GM19025 (cell line): Measurements from ENCODE around the gene RHBDF1.
"Not testable (repeated sequence)": the region's sequence is repeated elsewhere in the genome, so short reads cannot be mapped to it uniquely, and the experiment has no call there.

Source experiments
- ATAC-seq: cut with Tn5 transposase; IDR thresholded peaks from one replicate; pipeline ENCODE4 v1.9.1; 2021; ENCODE audit warnings: mild to moderate bottlenecking, low read depth, moderate library complexity; ENCODE audit not compliant: unreplicated experiment

RHBDF1 gene

DNA sequence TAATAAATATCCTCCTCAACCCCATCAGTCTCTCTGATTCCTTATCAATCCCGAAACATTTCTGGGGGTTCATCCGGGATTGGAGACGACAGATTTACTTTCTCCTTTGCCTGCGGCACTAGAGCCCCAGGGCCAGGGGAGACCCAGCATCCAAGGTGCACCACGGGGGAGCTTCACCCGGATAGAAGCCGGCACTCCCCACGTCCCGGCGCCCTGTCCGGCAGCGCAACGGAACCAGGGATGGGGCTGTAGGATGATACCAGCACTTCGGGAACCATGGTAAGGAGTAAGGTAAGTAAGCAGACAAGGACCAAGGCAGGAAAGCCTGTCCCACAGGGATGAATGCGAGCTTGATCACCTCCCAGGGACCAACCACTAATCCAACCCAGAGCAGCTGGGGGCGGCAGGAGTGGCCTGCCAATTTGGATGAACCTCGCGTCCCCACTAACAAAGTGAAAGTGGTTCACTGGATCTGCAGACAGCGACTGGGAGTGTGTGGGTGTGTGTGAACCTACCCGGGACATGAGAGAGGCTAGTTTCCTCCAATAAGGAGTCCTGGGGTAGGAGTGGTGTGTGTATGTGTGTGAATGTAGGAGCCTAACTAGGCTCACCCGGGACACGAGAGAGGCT, 30.9 kb downstream of the RHBDF1 start:
- ATAC-seq = no peak

- ATAC-seq = peak; percentile 44
Observed at GRCh38 chr16:38941-39892, 33.2 kb downstream of the RHBDF1 start.

- not testable (repeated sequence) for ATAC-seq
Observed at GRCh38 chr16:38206-38605, 34.2 kb downstream of the RHBDF1 start.

- ATAC-seq = no peak
Observed at GRCh38 chr16:37511-37910, 34.9 kb downstream of the RHBDF1 start.

DNA sequence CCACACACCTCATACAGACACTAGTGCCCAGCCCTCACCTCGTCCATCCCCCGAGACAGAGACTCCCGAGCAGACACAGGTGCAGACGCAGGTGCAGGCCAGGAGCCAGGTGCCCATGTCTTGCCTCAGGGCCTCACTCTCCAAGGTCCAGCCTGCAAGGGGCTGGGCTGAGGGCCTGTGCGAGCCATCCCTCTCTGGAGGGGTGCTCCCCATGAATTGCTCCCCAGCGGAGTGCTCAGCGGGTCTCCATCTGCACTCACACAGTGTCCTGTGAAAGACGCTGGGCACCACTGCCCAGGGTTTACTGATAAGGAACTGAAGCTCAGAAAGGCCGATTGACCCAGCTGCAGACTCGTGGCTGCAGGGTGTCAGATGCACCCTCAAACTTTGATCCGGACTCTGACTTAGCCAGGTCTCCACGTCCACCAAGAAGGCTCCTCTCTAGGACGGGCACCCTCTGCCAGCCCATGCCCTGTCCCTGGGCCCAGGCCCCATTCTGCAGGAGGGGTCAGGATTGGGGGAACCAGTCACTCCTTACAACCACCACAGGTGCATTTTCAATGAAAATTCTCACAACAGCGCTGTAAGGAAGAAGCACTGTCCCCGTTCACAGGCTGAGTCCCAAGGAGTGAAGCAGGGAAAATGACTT, 36.0 kb downstream of the RHBDF1 start:
- no peak for ATAC-seq

DNA sequence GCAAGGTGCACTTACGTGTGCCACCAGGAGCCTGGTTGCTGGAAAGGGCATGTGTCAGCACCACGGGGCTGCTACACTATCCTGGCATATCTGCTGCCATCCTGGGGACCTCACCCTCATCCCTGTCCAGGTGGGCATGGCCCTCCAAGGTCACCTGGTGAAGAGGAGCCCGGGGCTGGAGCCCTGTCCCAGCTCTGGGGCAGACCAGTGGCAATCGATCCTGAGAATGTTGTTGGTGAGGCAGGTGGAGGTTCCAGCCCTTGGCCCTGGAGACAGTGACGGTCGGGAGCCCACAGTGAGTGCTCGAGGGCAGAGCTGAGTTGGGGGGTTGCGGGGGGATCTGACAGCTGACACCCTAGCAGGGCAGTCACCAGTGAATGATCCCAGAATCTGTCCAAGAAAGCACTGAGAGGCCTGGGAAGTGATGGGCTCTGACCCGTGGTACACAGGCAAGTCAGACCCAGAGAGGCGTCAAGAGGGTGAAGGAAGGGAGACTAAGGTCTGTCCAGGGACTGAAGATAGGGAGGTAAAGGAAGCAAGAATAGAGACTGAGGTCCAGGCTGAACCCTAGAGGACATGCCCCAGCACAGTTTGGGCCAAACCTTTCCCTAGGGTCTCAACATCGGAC, 36.6 kb downstream of the RHBDF1 start:
- no peak for ATAC-seq

GRCh38 chr16:35011-35677, 37.3 kb downstream of the RHBDF1 start:
- no peak for ATAC-seq

DNA sequence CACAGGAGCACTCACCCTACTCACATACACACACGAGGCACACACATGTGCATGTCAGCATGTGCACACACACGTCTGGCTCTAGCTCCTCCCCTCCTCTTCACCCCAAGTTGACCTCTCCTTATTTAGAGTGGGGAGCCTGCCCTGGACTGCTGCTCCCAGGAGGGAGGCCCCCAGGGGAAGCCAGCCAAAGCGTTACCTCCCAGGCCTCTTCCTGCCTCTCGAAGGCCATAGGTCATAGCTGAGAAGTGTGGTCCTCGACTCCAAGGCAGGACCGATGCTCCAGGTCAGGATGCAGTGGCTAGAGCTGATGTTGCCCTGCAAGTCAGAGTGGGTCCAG, 37.8 kb downstream of the RHBDF1 start:
- ATAC-seq = no peak

GRCh38 chr16:33877-34647, 38.4 kb downstream of the RHBDF1 start:
- no peak for ATAC-seq

- not testable (repeated sequence) for ATAC-seq
Observed at GRCh38 chr16:33154-33876, 39.1 kb downstream of the RHBDF1 start.

GRCh38 chr16:30627-31026, 41.8 kb downstream of the RHBDF1 start:
- ATAC-seq = not testable (repeated sequence)

DNA sequence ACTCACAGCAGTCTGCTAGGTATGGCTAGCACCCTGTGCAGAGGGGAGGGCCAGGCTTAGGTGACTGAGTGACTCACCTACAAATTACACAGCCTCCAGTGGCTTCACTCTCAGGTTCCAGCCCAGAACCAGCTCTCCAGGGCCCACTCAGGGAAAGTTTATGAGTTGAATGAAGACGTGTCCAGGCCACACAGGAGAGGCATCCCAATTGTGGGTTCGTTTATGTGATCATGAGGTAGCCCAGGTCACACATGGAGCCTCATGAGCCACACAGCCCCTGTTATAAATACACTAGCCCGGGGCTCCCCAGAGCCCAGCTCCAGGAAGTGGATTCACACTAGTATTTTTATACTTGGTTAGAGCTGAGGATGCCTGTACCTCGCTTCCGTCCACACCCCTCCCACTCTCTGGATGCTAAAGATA, 46.5 kb downstream of the RHBDF1 start:
- not testable (repeated sequence) for ATAC-seq

GRCh38 chr16:24151-24550, 48.3 kb downstream of the RHBDF1 start:
- ATAC-seq = not testable (repeated sequence)

DNA sequence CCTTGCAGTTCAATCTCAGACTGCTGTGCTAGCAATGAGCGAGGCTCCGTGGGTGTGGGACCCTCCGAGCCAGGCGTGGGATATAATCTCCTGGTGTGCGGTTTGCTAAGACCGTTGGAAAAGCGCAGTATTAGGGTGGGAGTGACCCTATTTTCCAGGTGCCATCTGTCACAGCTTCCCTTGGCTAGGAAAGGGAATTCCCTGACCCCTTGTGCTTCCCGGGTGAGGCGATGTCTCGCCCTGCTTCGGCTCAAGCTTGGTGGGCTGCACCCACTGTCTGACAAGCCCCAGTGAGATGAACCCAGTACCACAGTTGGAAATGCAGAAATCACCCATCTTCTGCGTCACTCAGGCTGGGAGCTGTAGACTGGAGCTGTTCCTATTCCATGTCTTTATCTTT, 51.5 kb downstream of the RHBDF1 start:
- not testable (repeated sequence) for ATAC-seq

- not testable (repeated sequence) for ATAC-seq
Observed at GRCh38 chr16:17062-17765, 55.2 kb downstream of the RHBDF1 start.

DNA sequence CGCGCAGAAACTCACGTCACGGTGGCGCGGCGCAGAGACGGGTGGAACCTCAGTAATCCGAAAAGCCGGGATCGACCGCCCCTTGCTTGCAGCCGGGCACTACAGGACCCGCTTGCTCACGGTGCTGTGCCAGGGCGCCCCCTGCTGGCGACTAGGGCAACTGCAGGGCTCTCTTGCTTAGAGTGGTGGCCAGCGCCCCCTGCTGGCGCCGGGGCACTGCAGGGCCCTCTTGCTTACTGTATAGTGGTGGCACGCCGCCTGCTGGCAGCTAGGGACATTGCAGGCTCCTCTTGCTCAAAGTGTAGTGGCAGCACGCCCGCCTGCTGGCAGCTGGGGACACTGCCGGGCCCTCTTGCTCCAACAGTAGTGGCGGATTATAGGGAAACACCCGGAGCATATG, 61.7 kb downstream of the RHBDF1 start:
- ATAC-seq = not testable (repeated sequence)

GRCh38 chr16:9903-10665, 62.3 kb downstream of the RHBDF1 start:
- ATAC-seq = no peak
